ENCODE results near the gene GLT6D1.

Gene GLT6D1

DNA sequence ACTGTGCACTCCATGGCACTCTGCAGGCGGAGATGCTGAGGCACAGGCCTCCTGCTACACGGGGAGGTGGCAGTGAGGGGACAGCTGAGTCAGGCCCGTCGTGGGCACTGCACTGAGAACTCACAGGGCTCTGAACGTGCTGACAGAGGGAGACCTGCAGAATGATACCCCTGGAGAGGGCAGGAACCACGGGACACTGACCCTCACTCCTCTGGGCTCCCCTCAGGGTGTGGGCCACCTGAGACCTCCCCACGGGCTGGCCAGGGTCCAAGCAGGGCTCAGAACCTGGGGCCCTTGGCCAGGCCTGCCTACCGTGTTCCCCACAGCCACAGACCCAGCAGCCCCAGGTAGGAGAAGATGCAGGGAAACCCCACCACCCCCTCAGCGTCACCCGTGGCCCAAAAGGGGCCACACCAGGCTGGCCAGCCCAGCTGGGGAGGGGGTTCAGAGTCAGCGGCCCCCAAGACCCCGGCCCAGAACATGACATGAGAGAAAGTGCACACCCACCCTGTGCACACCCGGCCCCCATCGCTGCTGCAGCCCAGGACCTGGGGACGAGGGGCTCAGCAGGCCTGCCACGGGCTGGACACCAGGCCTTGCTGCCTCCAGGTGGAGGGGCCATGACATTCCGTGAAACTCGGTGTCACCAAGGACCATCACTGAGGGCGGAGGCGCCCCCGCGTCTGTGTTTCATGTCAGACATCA is 30.9 kb downstream of the GLT6D1 start:
- Histone ChIP-seq H3K4me3 (ENCODE audit: low read length) (no peak overlapping the region), H3K9ac (ENCODE audit: low read length) (no peak overlapping the region), H3K27me3 (ENCODE audit: control insufficient read depth, insufficient read depth, low read length) (peaks cover 5% of the 10 kb centered on the region), H3K36me3 (ENCODE audit: control insufficient read depth, insufficient read depth, low read length) (no peaks in the 10 kb centered on the region), H3K9me3 (ENCODE audit: control insufficient read depth, low read length) (no peaks in the 10 kb centered on the region), H3K4me1 (ENCODE audit: control insufficient read depth, insufficient read depth, low read length) (no peaks in the 10 kb centered on the region)

DNA sequence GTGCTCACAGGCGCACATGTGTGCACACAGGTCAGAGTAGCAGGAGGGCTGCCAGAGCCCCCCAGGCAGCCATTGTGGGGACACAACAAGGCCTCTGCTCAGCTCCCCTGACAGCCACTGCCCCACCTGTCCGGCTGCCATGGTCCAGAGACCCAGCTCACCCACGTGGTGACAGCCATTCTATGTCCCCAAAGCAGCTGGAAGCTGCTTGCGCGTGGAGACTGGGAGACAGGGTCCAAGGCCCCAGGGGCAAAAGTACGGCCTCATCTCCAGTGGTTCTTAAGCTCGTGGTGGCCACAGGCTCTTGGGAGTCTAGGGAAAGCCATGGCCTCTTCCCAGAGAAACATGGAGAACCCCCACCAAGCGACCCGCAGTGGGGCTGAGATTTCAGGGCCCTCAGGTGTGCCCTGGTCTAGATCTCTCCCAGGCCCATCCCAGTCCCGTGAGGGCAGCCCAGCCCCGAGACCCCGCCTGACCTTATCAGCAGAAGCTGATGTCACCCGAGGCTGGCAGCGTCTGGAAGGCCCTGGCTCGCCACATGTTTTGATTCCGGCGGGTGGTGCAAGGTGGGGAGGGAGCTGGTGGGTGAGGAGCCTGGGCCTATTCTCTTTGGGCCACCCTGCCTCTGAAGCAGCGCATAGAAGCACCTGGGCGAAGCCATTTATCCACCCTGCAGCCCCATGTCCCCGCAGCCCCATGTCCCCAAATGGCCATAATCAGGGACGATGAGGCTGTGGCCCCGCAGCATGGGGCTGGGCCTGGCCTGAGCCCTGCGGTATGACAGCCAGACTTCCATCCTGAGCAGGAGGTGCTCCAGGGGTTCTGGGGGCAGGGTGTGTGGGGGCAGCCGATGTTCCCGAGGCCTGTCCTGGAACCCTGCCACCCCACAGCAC is 31.7 kb downstream of the GLT6D1 start:
- Histone ChIP-seq H3K27me3 (ENCODE audit: control insufficient read depth, insufficient read depth, low read length) (peaks cover 5% of the 10 kb centered on the region), H3K36me3 (ENCODE audit: control insufficient read depth, insufficient read depth, low read length) (no peaks in the 10 kb centered on the region), H3K9me3 (ENCODE audit: control insufficient read depth, low read length) (no peaks in the 10 kb centered on the region), H3K4me1 (ENCODE audit: control insufficient read depth, insufficient read depth, low read length) (no peaks in the 10 kb centered on the region), H3K9ac (ENCODE audit: low read length) (no peak overlapping the region), H3K4me3 (ENCODE audit: low read length) (no peak overlapping the region)

DNA sequence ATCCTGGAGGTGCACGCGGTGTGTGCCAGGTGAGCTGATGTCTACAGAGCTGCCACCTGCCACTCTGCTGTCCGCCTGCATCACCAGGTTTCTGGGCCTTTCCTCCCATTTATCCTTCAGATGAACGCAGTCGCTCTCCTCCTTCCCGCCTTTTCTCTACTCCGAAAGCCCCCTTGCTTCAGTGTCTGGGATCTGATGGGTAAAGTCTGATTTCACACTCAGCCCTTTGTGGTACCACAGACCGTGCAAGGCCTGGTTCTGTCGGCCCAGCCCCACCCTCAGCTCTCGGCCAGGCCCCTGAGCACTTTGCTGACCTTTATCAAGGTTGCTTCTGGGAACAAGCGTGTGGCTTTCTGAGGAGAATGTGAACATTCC is 32.5 kb downstream of the GLT6D1 start:
- H3K9me3 ChIP-seq (ENCODE audit: control insufficient read depth, low read length), result no peaks in the 10 kb centered on the region
- no peak overlapping the region for H3K9ac ChIP-seq (ENCODE audit: low read length)
- H3K36me3 ChIP-seq (ENCODE audit: control insufficient read depth, insufficient read depth, low read length), result no peaks in the 10 kb centered on the region
- H3K4me1 ChIP-seq (ENCODE audit: control insufficient read depth, insufficient read depth, low read length), result no peaks in the 10 kb centered on the region
- H3K4me3 ChIP-seq (ENCODE audit: low read length), result no peak overlapping the region
- peaks cover 5% of the 10 kb centered on the region for H3K27me3 ChIP-seq (ENCODE audit: control insufficient read depth, insufficient read depth, low read length)

DNA sequence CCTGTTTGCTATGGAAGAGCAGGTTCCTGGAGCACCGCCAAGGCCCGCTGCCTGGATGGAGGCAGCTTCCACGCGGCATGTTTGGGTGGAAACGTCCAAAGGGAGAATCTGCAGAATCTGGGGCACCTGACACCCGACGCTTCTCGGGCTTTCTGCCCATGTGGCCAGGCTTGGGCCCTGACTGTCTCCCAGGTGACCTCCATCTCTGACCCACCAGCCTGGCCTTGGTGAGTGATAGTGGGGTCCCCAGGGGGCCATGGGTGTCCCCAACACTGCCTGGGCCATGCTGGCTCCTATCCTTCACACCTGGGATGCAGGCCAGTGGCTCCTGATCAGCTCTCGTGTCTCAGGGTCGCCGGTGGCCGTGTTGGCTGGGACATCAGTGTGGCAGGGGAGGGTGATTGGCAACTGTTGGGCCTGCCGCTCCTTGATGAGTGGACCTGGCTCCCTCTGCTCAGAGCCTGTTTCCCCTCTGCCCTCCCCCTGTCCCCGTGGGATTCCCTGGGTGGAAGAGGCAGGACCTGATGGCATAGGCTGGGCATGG is 34.0 kb downstream of the GLT6D1 start:
- H3K4me3 ChIP-seq (ENCODE audit: low read length), result no peak overlapping the region
- no peaks in the 10 kb centered on the region for H3K36me3 ChIP-seq (ENCODE audit: control insufficient read depth, insufficient read depth, low read length)
- H3K9ac ChIP-seq (ENCODE audit: low read length), result no peak overlapping the region
- no peaks in the 10 kb centered on the region for H3K4me1 ChIP-seq (ENCODE audit: control insufficient read depth, insufficient read depth, low read length)
- peaks cover 5% of the 10 kb centered on the region for H3K27me3 ChIP-seq (ENCODE audit: control insufficient read depth, insufficient read depth, low read length)
- H3K9me3 ChIP-seq (ENCODE audit: control insufficient read depth, low read length), result no peaks in the 10 kb centered on the region

DNA sequence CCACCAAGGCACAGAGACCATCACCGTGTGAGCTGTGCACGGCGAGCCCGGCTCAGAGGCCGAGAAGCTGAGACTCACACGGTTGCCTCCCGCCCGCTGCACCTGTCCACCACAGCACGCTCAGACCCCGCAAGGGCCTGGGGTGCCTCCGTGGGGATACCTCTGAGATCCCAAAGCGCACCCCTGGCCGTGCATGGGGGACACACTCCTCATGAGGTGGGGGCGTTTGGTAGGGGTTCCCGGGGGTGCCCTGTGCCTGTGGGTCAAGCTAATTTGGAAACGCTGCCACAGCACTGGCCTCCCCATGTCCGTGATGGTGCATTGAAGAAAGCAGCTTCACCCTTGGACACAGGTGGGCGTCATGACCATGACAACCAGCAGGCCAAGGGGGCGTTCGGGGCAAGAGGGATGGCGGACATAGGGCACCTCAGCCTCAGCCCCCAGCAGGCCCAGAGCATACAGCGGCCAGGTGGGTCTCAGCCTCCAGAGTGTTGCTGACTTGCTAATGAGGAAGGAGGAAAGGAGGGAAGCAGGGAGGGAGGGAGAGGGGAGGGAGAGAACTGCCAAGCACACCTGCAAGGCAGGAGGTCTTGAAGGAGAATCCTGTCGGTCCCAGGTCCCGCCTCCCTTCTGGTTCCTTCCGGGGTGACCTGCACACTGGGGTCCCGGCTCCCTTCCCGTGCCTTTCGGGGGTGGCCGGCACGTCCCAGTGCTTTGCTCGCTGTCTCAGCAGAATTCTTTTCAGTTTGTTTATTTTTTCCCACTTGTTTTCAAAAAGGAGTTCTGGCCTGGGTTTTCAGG is 34.7 kb downstream of the GLT6D1 start:
- H3K36me3 ChIP-seq (ENCODE audit: control insufficient read depth, insufficient read depth, low read length), result no peaks in the 10 kb centered on the region
- H3K9ac ChIP-seq (ENCODE audit: low read length), result no peak overlapping the region
- H3K4me3 ChIP-seq (ENCODE audit: low read length), result no peak overlapping the region
- H3K4me1 ChIP-seq (ENCODE audit: control insufficient read depth, insufficient read depth, low read length), result no peaks in the 10 kb centered on the region
- H3K27me3 ChIP-seq (ENCODE audit: control insufficient read depth, insufficient read depth, low read length), result peaks cover 5% of the 10 kb centered on the region
- no peaks in the 10 kb centered on the region for H3K9me3 ChIP-seq (ENCODE audit: control insufficient read depth, low read length)

DNA sequence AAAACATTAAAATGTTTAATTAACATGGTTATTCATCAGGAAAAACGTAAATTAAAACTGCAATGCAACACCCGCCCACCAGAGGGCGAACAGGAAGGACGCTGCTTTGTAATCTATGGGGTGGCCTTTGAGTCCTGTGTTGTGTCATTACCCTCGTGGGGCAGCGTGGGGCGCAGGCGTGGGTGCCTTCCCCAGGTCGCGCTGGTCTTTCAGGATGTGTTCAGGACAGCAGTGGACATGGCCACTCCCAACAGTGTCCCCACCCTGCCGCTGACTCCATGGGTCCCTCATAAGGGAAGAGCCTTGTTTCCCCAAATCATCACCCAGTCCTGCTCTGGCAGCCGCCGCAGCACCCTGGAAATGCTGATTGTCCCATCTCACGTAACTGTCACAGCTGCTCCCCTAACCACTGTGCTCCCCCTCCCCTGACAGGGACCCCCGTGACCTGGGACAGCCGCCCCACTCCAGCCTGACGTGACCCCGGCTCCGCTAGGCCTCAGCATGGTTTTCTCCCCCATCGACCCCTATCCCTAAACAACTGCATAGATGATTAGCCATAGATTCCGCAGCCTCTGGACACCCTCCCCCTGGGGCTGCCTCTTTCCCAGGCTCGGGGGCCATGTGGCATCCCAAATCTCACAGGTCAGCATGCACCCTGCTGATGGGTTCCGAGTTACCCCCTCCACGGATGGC is 36.4 kb downstream of the GLT6D1 start:
- H3K27me3 ChIP-seq (ENCODE audit: control insufficient read depth, insufficient read depth, low read length), result peaks cover 5% of the 10 kb centered on the region
- no peak overlapping the region for H3K9ac ChIP-seq (ENCODE audit: low read length)
- no peaks in the 10 kb centered on the region for H3K36me3 ChIP-seq (ENCODE audit: control insufficient read depth, insufficient read depth, low read length)
- no peaks in the 10 kb centered on the region for H3K9me3 ChIP-seq (ENCODE audit: control insufficient read depth, low read length)
- no peaks in the 10 kb centered on the region for H3K4me1 ChIP-seq (ENCODE audit: control insufficient read depth, insufficient read depth, low read length)
- no peak overlapping the region for H3K4me3 ChIP-seq (ENCODE audit: low read length)

DNA sequence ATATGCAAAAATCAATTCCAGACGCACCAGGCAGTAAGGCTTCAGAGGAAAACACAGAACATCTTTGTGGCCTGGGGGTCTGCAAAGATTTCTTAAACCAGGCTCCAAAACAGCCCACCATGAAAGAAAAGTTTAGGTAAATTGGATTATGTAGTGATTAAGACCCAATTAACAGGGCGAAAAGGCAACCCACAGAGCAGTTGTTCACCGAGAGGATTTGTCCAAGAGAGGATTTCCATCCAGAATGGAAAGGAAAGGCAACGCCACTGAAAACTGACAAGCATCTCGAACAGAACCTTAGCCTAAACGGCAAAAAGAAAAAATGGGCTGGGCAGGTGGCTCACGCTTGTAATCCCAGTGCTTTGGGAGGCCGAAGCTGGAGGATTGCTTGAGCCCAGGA is 37.4 kb downstream of the GLT6D1 start:
- H3K36me3 ChIP-seq (ENCODE audit: control insufficient read depth, insufficient read depth, low read length), result no peaks in the 10 kb centered on the region
- H3K4me3 ChIP-seq (ENCODE audit: low read length), result no peak overlapping the region
- H3K4me1 ChIP-seq (ENCODE audit: control insufficient read depth, insufficient read depth, low read length), result no peaks in the 10 kb centered on the region
- no peaks in the 10 kb centered on the region for H3K9me3 ChIP-seq (ENCODE audit: control insufficient read depth, low read length)
- peaks cover 5% of the 10 kb centered on the region for H3K27me3 ChIP-seq (ENCODE audit: control insufficient read depth, insufficient read depth, low read length)
- H3K9ac ChIP-seq (ENCODE audit: low read length), result no peak overlapping the region

DNA sequence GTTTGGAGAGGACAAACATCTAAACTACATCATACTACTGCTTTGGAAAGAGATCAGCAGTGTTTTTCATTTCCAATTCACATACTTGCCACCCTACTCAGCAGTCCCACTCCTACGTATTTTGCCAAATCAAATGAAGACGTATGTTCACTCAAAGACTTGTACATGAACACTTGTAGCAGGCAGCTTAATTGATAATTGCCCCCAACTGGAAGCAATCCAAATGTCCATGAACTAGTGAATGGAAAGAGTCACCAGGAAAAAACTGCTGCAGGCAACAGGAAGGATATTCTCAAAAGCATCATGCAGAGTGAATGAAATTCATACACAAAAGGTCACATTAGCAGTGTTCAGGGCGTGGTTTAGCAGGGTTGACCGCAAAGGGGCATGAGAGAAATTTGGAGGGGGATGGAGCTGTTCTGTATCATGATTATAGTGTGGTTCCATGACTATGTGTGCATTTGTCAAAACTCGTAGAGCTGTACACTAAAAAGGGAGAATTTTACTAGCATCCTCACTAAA is 39.0 kb downstream of the GLT6D1 start:
- no peak overlapping the region for H3K4me3 ChIP-seq (ENCODE audit: low read length)
- no peaks in the 10 kb centered on the region for H3K36me3 ChIP-seq (ENCODE audit: control insufficient read depth, insufficient read depth, low read length)
- peaks cover 5% of the 10 kb centered on the region for H3K27me3 ChIP-seq (ENCODE audit: control insufficient read depth, insufficient read depth, low read length)
- no peak overlapping the region for H3K9ac ChIP-seq (ENCODE audit: low read length)
- H3K4me1 ChIP-seq (ENCODE audit: control insufficient read depth, insufficient read depth, low read length), result no peaks in the 10 kb centered on the region
- no peaks in the 10 kb centered on the region for H3K9me3 ChIP-seq (ENCODE audit: control insufficient read depth, low read length)

DNA sequence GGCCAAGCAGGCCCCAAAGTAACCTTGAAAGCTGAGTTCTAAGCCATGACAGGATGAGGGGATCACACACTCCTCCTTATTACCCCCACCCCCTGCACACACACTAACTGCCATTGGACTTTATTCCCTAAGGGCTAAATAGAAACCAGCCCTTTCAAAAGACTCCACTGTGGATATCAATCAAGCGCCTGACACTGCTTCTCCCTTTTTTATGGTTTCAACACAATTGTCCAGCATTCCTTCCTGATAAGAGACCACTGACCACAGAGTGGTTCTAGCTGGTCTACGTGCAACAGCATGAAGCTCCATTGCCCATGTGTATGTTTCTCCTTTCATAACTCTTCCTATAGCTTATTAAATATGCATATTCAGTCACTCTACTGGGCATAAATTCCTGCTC is 43.1 kb downstream of the GLT6D1 start:
- H3K4me3 ChIP-seq (ENCODE audit: low read length), result no peak overlapping the region
- H3K9ac ChIP-seq (ENCODE audit: low read length), result no peak overlapping the region
- H3K9me3 ChIP-seq (ENCODE audit: control insufficient read depth, low read length), result no peaks in the 10 kb centered on the region
- H3K36me3 ChIP-seq (ENCODE audit: control insufficient read depth, insufficient read depth, low read length), result no peaks in the 10 kb centered on the region
- H3K27me3 ChIP-seq (ENCODE audit: control insufficient read depth, insufficient read depth, low read length), result no peaks in the 10 kb centered on the region
- H3K4me1 ChIP-seq (ENCODE audit: control insufficient read depth, insufficient read depth, low read length), result no peaks in the 10 kb centered on the region

DNA sequence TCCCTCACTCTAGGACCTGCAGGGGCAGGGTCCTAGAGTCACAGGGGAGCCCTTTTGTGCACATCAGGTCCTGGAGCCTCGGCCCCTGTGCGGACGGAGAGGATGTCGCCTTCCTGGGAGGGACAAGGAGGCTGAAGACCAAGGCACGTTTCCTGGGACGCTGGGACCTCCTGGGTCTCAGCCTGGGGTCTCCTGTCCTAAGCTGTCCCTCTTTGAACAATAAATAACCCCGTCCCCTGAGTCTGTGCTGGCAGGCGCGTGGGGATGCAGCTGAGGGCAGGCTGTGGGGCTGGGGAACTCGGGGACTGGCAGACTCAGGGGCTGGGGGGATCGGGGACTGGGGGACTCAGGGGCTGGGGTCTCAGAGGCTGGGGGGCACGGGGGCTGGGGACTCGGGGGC is 46.7 kb downstream of the GLT6D1 start:
- H3K4me1 ChIP-seq (ENCODE audit: control insufficient read depth, insufficient read depth, low read length), result no peaks in the 10 kb centered on the region
- H3K36me3 ChIP-seq (ENCODE audit: control insufficient read depth, insufficient read depth, low read length), result no peaks in the 10 kb centered on the region
- no peak overlapping the region for H3K4me3 ChIP-seq (ENCODE audit: low read length)
- no peaks in the 10 kb centered on the region for H3K9me3 ChIP-seq (ENCODE audit: control insufficient read depth, low read length)
- H3K9ac ChIP-seq (ENCODE audit: low read length), result no peak overlapping the region
- no peaks in the 10 kb centered on the region for H3K27me3 ChIP-seq (ENCODE audit: control insufficient read depth, insufficient read depth, low read length)

DNA sequence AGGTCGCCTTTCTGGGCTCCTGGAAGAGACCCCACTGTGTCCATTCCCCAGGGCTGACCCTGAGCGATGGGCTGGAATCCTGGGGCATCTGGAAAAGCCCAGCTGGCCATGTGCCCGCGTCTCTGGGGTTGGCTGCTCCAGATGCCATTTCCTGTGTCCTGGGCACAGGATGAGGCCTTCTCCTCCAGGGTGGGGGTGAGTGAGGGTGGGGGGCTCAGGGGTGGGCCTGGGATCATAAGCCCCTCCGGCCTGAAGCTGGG is 47.1 kb downstream of the GLT6D1 start:
- Histone ChIP-seq H3K36me3 (ENCODE audit: control insufficient read depth, insufficient read depth, low read length) (no peaks in the 10 kb centered on the region), H3K4me1 (ENCODE audit: control insufficient read depth, insufficient read depth, low read length) (no peaks in the 10 kb centered on the region), H3K4me3 (ENCODE audit: low read length) (no peak overlapping the region), H3K9me3 (ENCODE audit: control insufficient read depth, low read length) (no peaks in the 10 kb centered on the region), H3K9ac (ENCODE audit: low read length) (no peak overlapping the region), H3K27me3 (ENCODE audit: control insufficient read depth, insufficient read depth, low read length) (no peaks in the 10 kb centered on the region)

Data from mucosa of stomach (tissue), 1 donor.